Right lobe of liver (tissue), 6 donors: ENCODE measurements around the gene RIPOR1. TPM values are rescaled to one million over a fixed set of nuclear protein-coding genes. Genes with fewer than 3 reads are reported as not detected.

Experiments used
- ATAC-seq, 4 donors: fragments of 200-7000 bp; cut with Tn5 transposase; one replicate each; pipeline ENCODE4 v1.9.1; 2020; ENCODE audit warnings: mild to moderate bottlenecking in 4 of 4, moderate library complexity in 4 of 4
- DNase-seq, 3 donors: peaks; one replicate each; pipeline ENCODE4 v3.0.0-alpha.2; 2020
- H3K27ac ChIP-seq, 3 donors: fragments of 200-600 bp; one replicate each; pipeline ENCODE4 v1.8.0; 2022
- H3K27me3 ChIP-seq, 2 donors: fragments of 200-600 bp; one replicate each; pipeline ENCODE4 v1.8.0; 2022
- H3K36me3 ChIP-seq, 4 donors: fragments of 200-600 bp; sonication (generic) in 1 of 4; one replicate each; pipeline versions ENCODE4 v1.5.1 to v1.8.0; 2017 to 2022; ENCODE audit warnings: control low read depth in 1 of 4
- H3K4me1 ChIP-seq, 4 donors: fragments of 200-600 bp; sonication (generic) in 1 of 4; one replicate each; pipeline versions ENCODE4 v1.5.1 to v1.8.0; 2017 to 2022; ENCODE audit warnings: control low read depth in 1 of 4
- H3K4me3 ChIP-seq, 3 donors: fragments of 200-600 bp; one replicate each; pipeline ENCODE4 v1.8.0; 2022
- H3K9me3 ChIP-seq, 4 donors: fragments of 200-600 bp; sonication (generic) in 1 of 4; one replicate each; pipeline versions ENCODE4 v1.5.1 to v1.8.0; 2017 to 2022; ENCODE audit warnings: control low read depth in 1 of 4
- POLR2A ChIP-seq: fragments of 450-650 bp; IDR thresholded peaks from one replicate; pipeline ENCODE4 v1.6.1; 2017; ENCODE audit warnings: antibody characterized with exemption, mild to moderate bottlenecking
- WGBS: methylation state at CpG from one replicate; pipeline ENCODE4 v1.1.6; 2018; ENCODE audit warnings: low coverage, low lambda C conversion rate; ENCODE audit not compliant: insufficient coverage; ENCODE audit errors: missing lambda C conversion rate; 5-methylcytosine and 5-hydroxymethylcytosine counted together
- intact Hi-C, 2 donors: fragments of 100-400 bp; cut with DNase I; formaldehyde crosslinking; loops; one replicate each; pipeline versions ENCODE4 v1.11.2 to v1.14.1; 2022
- total RNA-seq, 6 experiments: library from RNA; depleted of rRNA in 2 of 6; stranded (reverse); fragments of >200 nt in 2 of 6; fragmentation: NEBNext Ultra II Directional in 3 of 6; extraction: Animal tissue kit (Norgen Biotek cat#: 25700) in 3 of 6; gene quantifications; one replicate each; pipeline versions ENCODE4 v1.1.0 to v1.2.4, GENCODE V29; 2016 to 2023
- TF ChIP-seq, protein P1 (sequence below), 4 donors: fragments of 200-600 bp in 3 of 4; fragments of 450-650 bp in 1 of 4; IDR thresholded peaks; one replicate each; pipeline versions ENCODE4 v1.5.1 to v1.8.0; 2016 to 2022; ENCODE audit warnings: antibody characterized with exemption in 4 of 4, mild to moderate bottlenecking in 2 of 4
- donor health status: DM: no; HTN: yes; CAD: no.
- donor health status: DM: no; HTN: no; CAD: no.
- donor health status: DM: no; HTN: no; CAD: no.
- donor health status: DM: no; HTN: yes; CAD: no.
- donor health status: DM: no; HTN: yes; CAD: no.

The RIPOR1 gene
- total RNA-seq, 6 experiments from 2014 or later: 19.9 to 35.0 (median 26.8) TPM

DNA sequence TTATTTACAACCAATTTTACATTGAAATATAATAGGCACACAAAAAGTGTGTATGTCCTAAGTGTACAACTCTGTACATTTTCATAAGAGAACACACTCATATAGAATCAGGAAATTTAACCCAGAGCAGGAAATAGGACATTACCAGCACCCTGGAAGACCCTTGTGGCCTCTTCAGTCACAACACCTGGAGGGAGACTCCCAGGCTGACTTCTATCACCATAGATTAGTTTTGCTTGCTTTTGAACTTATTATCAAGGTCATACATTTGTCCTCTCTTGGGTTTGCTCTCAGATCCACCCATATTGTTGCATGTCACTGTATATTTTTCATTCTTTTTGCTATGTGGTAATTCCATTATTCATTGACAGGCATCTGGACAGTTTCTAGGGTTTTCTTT is 5.8 kb downstream of the RIPOR1 start:
- intact Hi-C loops: no loop called here
- H3K36me3 ChIP-seq: no peaks in the 10 kb centered on the region
- DNase-seq: no peak
- no peak for ATAC-seq
- TF ChIP-seq, protein P1, sequence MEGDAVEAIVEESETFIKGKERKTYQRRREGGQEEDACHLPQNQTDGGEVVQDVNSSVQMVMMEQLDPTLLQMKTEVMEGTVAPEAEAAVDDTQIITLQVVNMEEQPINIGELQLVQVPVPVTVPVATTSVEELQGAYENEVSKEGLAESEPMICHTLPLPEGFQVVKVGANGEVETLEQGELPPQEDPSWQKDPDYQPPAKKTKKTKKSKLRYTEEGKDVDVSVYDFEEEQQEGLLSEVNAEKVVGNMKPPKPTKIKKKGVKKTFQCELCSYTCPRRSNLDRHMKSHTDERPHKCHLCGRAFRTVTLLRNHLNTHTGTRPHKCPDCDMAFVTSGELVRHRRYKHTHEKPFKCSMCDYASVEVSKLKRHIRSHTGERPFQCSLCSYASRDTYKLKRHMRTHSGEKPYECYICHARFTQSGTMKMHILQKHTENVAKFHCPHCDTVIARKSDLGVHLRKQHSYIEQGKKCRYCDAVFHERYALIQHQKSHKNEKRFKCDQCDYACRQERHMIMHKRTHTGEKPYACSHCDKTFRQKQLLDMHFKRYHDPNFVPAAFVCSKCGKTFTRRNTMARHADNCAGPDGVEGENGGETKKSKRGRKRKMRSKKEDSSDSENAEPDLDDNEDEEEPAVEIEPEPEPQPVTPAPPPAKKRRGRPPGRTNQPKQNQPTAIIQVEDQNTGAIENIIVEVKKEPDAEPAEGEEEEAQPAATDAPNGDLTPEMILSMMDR (IDR thresholded peaks at IDR 0.05): no peak
- TF ChIP-seq POLR2A: no peak
- no peak overlapping the region for H3K27ac ChIP-seq
- H3K9me3 ChIP-seq: no peaks in the 10 kb centered on the region
- no peak overlapping the region for H3K4me3 ChIP-seq
- peaks cover 0 to 30% (median 8%) of the 10 kb centered on the region in 4 donors for H3K4me1 ChIP-seq
- H3K27me3 ChIP-seq: no peaks in the 10 kb centered on the region

DNA sequence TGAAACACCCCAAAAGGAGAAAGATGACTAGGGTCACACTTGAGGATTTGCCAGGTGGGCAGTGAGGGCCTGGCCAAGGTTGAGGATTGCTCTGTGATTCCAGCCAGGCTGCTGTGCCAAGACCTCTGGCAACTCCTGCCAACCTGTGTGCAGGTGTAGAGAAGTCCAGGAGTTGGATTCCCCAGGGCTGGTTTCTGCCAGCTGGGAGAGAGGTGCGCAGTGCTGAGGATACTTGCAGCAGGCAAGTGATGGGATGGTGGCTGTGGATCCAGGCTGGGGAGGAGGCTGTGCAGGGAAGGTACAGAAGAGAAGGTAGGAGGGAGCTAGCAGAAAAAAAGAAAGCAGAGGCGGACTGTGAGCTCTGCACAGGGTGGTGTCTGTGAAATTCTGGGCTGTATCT is 6.6 kb downstream of the RIPOR1 start:
- H3K9me3 ChIP-seq: no peaks in the 10 kb centered on the region
- H3K27ac ChIP-seq: no peak overlapping the region
- H3K27me3 ChIP-seq: no peaks in the 10 kb centered on the region
- H3K36me3 ChIP-seq: peaks cover 0 to 5% (median under 1%) of the 10 kb centered on the region in 4 donors
- TF ChIP-seq, protein P1 (IDR thresholded peaks at IDR 0.05): no peak
- TF ChIP-seq POLR2A: no peak
- intact Hi-C loops: no loop called here
- DNase-seq (no peak), ATAC-seq (no peak)
- 77% methylated on average over 2 of the region's 2 CpGs for WGBS
- no peak overlapping the region for H3K4me3 ChIP-seq
- H3K4me1 ChIP-seq: peaks cover 0 to 22% (median 8%) of the 10 kb centered on the region in 4 donors

DNA sequence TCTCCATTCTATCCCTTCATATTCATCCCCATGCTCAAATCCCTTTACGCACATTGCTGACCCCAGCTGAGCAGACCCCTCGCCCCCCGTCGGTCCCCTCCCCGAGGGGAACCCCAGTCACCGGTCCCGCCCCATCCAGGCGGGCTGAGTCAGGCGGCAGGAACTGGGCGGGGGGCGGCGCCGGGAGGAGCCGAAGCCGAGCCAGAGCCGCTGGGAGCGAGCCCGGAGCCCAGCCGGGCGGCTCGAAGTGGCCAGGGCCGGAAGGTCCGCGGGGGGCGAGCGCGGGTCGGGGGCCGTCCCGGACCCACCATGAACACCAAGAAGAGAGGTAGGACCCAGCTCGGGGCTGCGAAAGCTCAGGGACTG is 8.6 kb downstream of the RIPOR1 start:
- H3K27ac ChIP-seq: peak overlapping the region; percentile 56 to 82 (median 71)
- peaks cover 0 to 15% (median 6%) of the 10 kb centered on the region in 4 donors for H3K36me3 ChIP-seq
- H3K27me3 ChIP-seq: no peaks in the 10 kb centered on the region
- DNase-seq (peak in 2 of 3 donors; percentile 74 to 80), ATAC-seq (peak; percentile 52 to 69 (median 67))
- H3K4me1 ChIP-seq: peaks cover 0 to 20% (median 3%) of the 10 kb centered on the region in 4 donors
- H3K9me3 ChIP-seq: no peaks in the 10 kb centered on the region
- intact Hi-C loops: no loop called here
- WGBS: 10% methylated on average over 9 of the region's 32 CpGs
- TF ChIP-seq, protein P1 (IDR thresholded peaks at IDR 0.05): no peak
- peak; percentile 45 for TF ChIP-seq POLR2A
- H3K4me3 ChIP-seq: peak overlapping the region; percentile 55 to 73 (median 62)

DNA sequence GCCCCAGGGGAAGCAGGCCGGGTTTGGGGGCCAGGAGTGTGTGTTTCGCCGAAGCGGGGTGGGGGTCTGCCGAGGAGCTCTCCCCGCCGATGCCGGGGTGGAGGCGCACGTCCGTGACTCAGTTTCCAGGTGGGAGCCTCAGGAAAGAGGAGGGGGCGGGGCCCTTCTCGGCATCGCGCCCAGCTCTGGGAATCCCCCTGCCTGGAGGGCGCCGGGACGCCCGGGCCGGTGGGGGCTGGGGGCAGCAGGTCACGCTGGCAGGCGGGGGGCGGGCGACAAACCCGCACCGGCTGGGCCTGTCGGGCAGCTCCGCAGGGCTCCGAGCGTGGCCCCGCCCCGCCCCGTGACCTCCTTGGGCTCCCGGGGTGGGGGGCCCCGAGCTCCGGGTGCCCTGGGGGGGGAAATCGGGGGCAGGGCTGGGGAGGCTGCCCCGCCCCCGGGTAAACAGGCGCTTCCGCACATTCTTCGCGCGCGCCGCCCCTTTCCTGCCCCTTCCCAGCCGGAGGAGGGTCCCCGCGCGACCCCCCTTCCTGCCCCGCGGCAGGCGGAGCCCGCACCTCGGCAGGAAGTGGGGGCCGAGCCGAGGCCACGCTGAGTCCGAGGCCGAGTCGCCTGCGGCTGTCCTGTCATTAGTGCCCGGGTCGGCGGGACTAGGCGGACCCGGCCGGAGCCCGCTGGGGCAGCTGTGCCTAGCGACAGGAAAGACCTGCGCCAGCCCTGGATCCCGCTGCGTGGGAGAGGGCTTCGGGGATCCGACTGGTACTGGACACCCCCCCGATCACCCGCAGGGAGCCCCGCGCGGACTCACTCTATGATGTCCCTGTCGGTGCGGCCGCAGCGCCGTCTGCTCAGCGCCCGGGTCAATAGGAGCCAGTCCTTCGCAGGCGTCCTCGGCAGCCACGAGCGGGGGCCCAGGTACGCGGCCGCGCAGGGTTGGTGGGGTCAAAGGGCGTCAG is 9.3 kb downstream of the RIPOR1 start:
- ATAC-seq (peak; percentile 60 to 74 (median 68)), DNase-seq (peak; percentile 72 to 85 (median 77))
- Histone ChIP-seq H3K4me3 (peak overlapping the region; percentile 55 to 73 (median 62)), H3K27ac (peak overlapping the region; percentile 56 to 82 (median 71)), H3K4me1 (peaks cover 0 to 20% (median 3%) of the 10 kb centered on the region in 4 donors), H3K27me3 (no peaks in the 10 kb centered on the region), H3K9me3 (no peaks in the 10 kb centered on the region), H3K36me3 (peaks cover 0 to 15% (median 6%) of the 10 kb centered on the region in 4 donors)
- intact Hi-C loops: no loop called here
- WGBS: 4% methylated on average over 5 of the region's 97 CpGs
- TF ChIP-seq, protein P1 (IDR thresholded peaks at IDR 0.05): no peak
- no peak for TF ChIP-seq POLR2A
